HG03442 (cell line): ENCODE results near the gene NRN1L.

Source experiments
- ATAC-seq: cut with Tn5 transposase; IDR thresholded peaks from one replicate; pipeline ENCODE4 v1.9.1; 2021; ENCODE audit warnings: mild to moderate bottlenecking, moderate library complexity; ENCODE audit not compliant: unreplicated experiment

The NRN1L gene

DNA sequence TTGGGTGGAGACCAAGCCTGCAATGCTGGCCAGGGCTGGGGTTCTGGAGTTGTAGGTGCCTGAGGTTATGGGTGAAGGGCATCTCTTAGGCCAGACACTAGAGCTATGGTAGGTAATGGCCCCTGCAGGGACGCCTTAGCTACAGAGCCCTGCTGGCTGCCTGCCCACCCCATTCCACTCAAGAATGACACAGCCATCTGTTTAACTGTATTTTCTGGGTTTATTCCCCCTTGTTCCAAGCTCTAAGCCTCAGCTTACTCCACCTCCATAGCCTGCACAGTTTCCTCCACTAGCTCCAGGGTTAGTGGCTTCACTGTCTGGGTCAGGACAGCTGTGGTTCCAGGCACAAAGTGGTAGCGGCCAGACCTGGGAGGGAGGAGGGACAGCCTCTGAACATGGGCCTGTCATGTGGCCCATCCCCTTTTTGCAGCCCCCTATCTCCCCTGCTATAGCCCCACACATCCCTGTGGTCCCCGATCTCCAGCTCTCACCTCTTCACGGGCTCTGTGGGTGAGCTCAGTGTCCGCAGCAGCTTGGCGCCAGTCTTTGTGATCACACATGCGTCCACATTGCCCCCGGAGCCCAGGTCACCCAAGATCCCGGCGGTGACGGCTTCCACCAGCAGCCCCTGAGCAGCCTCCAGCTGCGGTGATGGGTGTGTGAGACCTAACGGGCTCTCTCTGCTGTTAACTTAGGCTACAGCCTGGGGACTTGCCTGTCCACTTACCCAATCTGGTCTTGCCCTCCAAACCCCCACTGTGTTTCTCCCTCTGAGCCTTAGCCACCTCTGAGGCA lies 49.8 kb downstream of the NRN1L start:
- no peak for ATAC-seq

DNA sequence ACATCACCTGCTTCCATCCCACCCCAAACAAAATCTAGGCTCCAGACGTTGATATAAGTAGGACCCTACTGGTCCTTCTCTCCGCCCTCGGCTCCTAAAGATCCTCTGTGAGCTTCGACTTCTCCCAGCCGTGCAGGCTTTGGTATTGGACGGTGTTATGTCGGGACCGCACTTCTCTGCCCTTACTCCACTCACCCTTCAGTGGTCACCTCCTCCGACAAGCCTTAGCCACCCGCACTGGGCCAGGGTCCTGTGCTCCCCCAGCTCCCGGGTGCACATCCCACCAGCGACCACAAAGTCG lies 50.4 kb downstream of the NRN1L start:
- ATAC-seq = no peak

DNA sequence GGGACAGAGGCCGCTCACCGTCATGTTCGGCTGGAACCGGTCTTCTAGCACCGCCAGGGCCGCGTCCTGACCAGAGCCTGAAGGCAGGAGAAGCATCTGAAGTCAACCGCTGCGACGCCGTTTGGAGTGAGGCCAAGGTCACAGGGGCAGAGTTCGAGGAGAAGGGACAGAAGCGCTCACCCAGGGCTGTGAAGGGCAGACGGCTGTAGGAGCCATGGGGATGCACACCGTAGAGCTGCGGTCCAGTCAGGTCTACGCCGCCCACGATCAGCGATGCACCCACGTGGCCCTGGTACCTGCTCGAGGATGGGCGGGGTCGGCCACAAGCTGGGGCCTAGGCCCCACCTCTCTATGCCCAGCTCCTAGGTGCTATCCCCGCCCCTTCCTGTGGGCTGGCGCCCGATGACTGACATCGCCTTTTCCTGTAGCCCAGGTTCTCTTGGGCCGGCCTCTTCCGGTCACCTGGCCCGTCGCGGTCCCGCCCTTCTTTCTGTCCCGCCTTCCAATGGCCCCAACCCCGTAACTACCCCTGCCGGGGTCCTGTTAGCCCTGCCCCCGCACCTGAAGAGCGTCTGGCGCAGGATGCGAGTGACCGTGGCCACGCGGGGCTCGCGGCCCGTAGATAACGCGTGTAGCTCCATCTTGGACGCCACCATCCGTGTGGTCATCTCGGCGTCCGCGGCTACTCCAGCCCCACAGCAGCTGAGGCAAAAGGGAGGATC lies 50.9 kb downstream of the NRN1L start:
- peak; percentile 89 for ATAC-seq
